GM12872 (cell line): ENCODE measurements around the gene SLC9A3.

Source experiments
- CTCF ChIP-seq: IDR thresholded peaks from 3 replicates; pipeline ENCODE4 v1.5.1; 2011; ENCODE audit warnings: low read depth, mild to moderate bottlenecking, low read length, moderate library complexity; ENCODE audit not compliant: insufficient read depth

SLC9A3 gene

GRCh38 chr5:457195-457961 lies 66.9 kb downstream of the SLC9A3 start:
- TF ChIP-seq CTCF = no peak

- no peak for TF ChIP-seq CTCF
Measured at GRCh38 chr5:456351-457194, 67.7 kb downstream of the SLC9A3 start.

GRCh38 chr5:455806-456205 lies 68.4 kb downstream of the SLC9A3 start:
- TF ChIP-seq CTCF = no peak

GRCh38 chr5:454936-455335 lies 69.3 kb downstream of the SLC9A3 start:
- no peak for TF ChIP-seq CTCF

GRCh38 chr5:453725-454481 lies 70.3 kb downstream of the SLC9A3 start:
- TF ChIP-seq CTCF = no peak

- TF ChIP-seq CTCF = no peak
Measured at GRCh38 chr5:452978-453710, 71.1 kb downstream of the SLC9A3 start.
